ENCODE data around the gene AKR1B15. TPM values are rescaled to one million over a fixed set of nuclear protein-coding genes. Genes with fewer than 3 reads are reported as not detected.
"Not testable (repeated sequence)": the region's sequence is repeated elsewhere in the genome, so short reads cannot be mapped to it uniquely, and the experiment has no call there.

The AKR1B15 gene
- total RNA-seq, 1 donor from 2014 or later, result not detected

- no peak for DNase-seq
Measured at GRCh38 chr7:134533288-134533771, 15.6 kb upstream of the AKR1B15 start.

DNA sequence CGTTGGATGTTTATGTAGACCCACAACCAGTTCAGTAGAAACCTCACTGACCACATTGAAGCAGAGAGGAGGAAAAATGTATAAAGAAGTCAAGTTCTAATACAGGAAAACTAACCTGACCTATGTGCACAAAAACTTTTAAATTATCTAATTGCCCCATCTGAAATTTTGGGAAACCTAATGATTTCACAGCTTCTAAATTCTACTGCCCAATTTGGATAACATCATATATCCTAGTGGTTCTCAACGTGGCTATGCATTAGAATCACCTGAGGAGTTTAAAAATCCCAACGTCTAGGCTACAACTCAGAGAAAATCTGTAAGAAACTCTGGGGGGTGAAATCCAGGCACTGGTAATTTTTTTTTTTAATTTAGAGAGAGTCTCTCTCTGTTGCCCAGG lies 14.3 kb upstream of the AKR1B15 start:
- DNase-seq, result no peak

DNA sequence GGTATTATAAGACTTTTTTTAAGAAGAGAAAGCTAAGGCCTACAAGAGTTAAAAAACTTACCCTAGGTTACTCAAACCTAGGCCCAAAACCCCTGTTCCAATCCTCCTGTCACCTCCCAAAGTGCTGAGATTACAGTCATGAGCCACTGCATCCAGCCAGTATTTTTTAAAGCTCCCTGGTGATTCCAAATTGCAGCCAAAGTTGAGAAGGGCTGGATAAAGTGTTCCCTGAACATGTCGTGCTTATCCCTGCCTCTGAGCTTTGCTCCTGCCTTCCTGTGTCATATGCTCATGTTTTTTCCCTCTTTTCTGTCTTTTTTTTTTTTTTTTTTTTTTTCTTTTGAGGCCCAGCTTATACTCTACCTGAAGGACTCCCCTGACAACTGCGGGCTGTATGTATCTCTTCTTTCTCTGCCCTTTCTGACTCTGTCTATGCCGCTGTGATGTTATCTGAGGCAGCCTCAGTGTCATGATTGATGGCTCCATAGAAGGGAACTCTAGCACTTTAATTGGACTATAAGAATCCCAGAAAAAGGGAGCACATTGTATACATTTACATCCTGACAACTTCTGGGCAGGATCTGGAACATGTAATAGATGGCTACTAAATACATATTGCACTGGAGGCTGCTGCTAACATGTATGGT lies 13.5 kb upstream of the AKR1B15 start:
- no peak for DNase-seq

DNA sequence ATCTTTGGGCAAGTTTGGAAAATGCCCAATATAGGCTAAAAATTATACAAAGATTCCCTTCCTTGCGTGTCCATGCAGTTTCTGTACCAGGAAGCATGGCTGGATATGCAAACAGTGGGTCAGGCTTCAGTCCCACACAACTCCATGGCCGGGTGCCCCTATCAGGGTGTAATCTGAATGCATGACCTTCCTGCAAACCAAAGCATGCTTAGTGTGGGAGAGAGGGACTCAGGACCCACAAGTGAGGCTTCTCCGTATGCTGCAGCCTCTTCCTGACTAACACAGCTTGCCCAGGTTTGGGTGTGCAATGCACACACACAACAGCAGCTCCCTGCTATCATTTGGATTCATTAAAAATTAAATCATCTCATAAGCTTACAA lies 13.0 kb upstream of the AKR1B15 start:
- DNase-seq, result no peak

- not testable (repeated sequence) for DNase-seq
Measured at GRCh38 chr7:134536558-134536957, 12.4 kb upstream of the AKR1B15 start.

- not testable (repeated sequence) for DNase-seq
Measured at GRCh38 chr7:134537273-134537781, 11.6 kb upstream of the AKR1B15 start.

DNA sequence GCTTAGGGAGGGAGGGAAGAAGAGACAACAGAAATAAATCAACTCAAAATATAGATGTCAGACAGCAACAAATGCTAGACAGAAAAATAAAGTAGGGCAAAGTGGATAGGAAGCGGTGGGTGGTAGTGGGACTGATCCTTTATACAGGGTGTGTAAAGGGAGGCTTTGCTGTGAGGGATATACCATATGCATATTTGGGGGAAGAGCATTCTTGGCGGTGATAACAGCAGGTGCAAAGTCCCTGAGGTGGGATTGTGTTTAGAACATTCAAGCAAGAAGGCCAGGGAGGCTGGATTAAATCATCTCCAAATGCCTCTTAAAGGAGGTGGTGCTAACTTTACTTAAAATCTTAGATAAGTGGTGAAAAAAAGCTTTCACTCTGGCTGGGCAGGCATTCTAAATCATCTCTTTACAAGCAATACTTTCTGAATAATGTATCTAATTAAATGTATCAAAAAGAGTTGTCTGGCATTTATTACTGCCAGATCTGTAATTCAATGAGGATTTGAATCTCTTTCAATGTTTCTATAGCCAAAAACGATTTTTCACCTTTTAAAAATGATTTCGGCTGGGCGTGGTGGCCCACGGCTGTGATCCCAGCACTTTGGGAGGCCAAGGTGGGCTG lies 9.4 kb upstream of the AKR1B15 start:
- DNase-seq, result no peak

GRCh38 chr7:134541501-134542194 lies 7.3 kb upstream of the AKR1B15 start:
- DNase-seq, result not testable (repeated sequence)

- no peak for DNase-seq
Measured at GRCh38 chr7:134542195-134542771, 6.6 kb upstream of the AKR1B15 start.

DNA sequence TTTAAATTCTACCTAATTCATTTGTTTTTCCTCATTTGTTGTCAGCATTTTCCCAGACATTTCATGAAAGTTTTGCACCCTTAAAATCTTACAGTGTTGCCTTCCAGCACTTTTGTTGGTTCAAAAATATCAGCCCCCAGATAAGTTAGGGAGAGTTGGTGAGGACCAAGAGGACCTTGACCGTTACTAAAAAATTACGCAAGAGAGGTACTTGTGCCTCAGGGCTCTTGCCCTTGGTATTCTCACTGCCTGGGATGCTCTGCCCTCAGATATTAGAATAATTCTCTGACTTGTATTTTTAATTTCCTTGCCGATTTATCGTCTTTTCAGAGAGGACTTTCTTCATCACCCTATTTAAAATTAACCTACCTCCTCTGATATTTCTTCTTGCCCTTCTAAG lies 3.5 kb upstream of the AKR1B15 start:
- no peak for DNase-seq

- DNase-seq, result no peak
Measured at GRCh38 chr7:134545918-134546317, 3.0 kb upstream of the AKR1B15 start.

DNA sequence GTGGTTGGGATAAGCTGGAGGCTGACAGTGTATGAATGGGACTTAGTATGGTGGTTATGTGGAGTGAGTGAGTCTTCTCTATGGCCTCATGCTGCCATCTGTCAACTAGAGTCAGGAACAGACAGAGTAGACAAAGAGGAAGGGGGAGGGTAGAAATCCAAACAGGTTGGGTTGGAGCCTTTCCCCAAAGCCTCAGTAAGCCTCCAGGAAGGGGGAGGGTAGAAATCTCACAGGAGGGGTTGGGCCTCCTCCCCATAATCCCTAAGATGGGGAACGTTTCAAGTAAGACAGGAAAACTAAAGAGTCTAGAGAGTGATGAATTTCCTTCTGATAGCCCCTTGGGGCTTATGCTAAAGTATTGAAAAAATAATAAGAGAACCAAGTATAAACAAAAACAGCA lies 2.0 kb upstream of the AKR1B15 start:
- no peak for DNase-seq

DNA sequence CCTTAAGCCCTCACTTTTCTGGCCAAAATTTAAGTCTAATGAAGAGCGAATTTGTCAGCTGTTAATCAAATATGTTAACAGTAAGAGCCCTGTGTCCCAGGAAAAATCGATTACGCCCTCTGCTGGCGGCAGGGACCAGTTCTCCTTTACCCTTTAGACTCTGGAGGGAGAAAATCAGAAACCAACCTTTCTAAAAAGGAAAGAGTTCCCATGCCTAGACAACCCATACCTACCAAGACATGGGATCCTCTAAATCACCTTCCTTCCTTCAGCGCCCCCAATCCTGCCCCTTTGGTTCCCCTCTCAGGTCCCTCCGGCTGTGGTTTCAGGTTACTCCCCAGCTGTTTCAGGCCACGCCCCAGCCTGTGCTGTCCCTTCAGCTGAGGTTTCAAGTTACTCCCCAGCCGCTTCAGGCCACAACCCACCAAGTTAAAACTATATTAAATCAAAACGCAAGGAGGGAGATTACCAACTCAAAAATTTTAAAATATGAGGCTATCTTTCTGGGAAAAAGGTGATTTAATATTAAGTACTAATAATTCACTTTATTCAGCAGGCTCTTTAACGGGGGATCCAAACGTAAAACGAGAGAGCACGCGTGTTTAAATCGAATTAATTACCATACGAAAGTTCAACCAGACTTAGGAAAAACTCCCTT lies 1.4 kb upstream of the AKR1B15 start:
- peak; percentile 33 for DNase-seq

DNA sequence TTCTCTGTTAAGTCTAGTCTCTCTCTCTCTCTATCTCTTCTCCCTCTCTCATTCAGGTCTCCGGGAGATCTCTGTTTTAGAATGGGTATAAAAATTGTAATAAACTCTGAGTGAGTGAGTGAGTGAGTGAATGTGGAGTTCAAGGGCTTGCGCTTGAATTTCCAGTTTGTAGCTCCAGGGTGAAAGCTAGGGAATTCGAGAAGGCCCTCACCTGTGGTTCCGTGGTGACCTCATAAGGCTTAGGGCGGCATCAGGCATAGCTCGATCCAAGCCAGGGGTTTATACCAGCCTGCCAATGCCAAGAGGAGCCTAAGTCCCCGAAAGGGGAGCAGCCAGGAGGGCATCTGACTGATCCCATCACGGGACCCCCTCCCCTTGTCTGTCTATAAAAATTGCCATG lies 456 bp downstream of the AKR1B15 start:
- DNase-seq, result no peak

GRCh38 chr7:134552105-134552504 lies 3.2 kb downstream of the AKR1B15 start:
- no peak for DNase-seq

DNA sequence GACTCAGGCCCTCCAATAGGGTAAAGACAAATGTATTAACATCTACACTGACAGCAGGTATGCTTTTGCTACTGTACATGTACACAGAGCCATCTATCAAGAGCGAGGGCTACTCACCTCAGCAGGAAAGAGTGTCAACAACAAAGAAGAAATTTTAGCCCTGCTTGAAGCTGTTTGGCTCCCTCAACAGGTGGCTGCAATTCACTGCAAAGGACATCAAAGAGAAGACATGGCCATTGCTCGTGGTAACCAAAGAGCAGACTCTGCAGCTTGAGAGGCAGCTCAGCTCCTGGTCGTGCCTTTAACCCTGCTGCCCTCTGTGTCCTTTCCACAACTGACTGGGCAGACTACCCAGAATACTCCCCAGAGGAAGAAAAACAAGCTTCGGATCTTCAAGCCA lies 5.1 kb downstream of the AKR1B15 start:
- no peak for DNase-seq

- DNase-seq, result no peak
Measured at GRCh38 chr7:134554417-134554966, 5.6 kb downstream of the AKR1B15 start.

DNA sequence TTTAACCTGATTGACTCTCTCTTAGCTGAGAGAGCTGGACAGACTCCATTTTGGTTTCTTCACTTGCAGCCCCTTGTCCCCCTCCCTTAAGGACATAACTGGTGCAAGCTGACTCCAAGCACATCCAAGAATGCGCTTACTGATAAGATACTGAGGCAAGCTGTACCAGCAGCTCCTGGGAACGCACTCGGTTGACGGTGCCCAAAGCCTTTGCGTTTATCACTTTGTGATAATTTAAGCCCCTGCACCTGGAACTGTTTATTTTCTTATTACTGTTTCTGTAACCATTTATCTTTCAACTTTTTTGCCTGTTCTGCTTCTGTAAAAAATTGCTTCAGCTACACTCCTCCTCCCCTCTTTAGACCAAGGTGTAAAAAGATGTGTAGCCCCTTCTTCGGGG lies 8.5 kb downstream of the AKR1B15 start:
- no peak for DNase-seq

GRCh38 chr7:134558370-134558769 lies 9.5 kb downstream of the AKR1B15 start:
- DNase-seq, result no peak

DNA sequence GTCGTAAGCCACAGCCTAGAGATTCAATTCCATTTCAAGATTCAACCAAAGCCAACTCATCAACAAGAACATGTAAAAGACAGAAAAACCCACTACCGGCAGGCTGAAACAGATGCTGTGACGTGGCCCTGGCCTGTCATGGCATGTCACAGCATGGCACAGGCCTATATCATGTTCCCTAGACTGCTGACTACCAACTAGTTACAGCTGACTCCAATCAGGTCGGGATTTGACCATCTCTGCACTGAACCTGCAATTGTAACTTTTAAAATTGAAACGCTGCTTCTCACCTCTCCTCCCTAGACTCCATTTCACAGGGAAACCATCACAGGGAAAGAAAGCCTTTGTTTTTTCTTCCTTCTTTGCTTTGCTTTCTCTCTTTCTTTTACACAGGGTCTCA lies 12.7 kb downstream of the AKR1B15 start:
- DNase-seq, result not testable (repeated sequence)

DNA sequence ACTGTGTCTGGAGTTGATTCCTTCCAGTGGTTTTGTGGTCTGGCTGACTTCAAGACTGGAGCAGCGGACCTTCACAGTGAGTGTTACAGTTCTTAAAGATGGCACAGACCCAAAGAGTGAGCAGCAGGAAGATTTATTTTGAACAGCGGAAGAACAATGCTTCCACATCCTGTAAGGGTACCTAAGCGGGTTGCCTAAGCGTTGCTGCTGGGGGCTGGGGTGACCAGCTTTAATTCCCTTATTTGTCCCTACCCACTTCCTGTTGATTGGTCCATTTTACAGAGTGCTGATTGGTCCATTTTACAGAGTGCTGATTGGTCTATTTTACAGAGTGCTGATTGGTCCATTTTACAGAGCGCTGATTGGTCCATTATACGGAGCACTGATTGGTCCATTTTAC lies 13.2 kb downstream of the AKR1B15 start:
- DNase-seq, result no peak

- not testable (repeated sequence) for DNase-seq
Measured at GRCh38 chr7:134563398-134563749, 14.5 kb downstream of the AKR1B15 start.
